Measurements from ENCODE around the gene CHPF.

GRCh38 chr2:219490600-219491130, 52.9 kb downstream of the CHPF start:
- TF ChIP-seq CTCF (IDR thresholded peaks at IDR 0.05; ENCODE audit: poor library complexity) (no peak), EZH2phosphoT487 (IDR thresholded peaks at IDR 0.05; ENCODE audit: low read depth, severe bottlenecking, unreplicated experiment) (no peak)

All from hepatocyte (in vitro differentiated cells).